Stomach (tissue), 4 donors: ENCODE data around the gene FCRL2.

Source experiments
- CTCF ChIP-seq, 7 experiments: fragments of 450-650 bp in 4 of 7; fragments of 200-600 bp in 3 of 7; sonication (generic) in 3 of 7; IDR thresholded peaks; one replicate each; pipeline ENCODE4 v1.5.1; 2016 to 2019; ENCODE audit warnings: antibody characterized with exemption in 7 of 7, control low read depth in 2 of 7, mild to moderate bottlenecking in 1 of 7
- POLR2A ChIP-seq, 4 donors: fragments of 450-650 bp; IDR thresholded peaks; one replicate each; pipeline ENCODE4 v1.6.1; 2016; ENCODE audit warnings: antibody characterized with exemption in 4 of 4, control low read depth in 2 of 4, mild to moderate bottlenecking in 1 of 4, moderate library complexity in 1 of 4

- no peak for TF ChIP-seq CTCF (IDR thresholded peaks at IDR 0.05)
- TF ChIP-seq POLR2A (IDR thresholded peaks at IDR 0.05), result no peak
Observed at GRCh38 chr1:157732755-157733154, 44.2 kb downstream of the FCRL2 start.
